Activated CD4-positive, CD25-positive, alpha-beta regulatory T cell treated with anti-CD3 and anti-CD28 coated beads, Interleukin-2, amount 50 U/mL, for 16 hours (primary cell): ENCODE measurements around the gene ETS1.

Source experiments
- DNase-seq: peaks from one replicate; pipeline ENCODE4 v3.0.0-alpha.2; 2020; ENCODE audit warnings: low read depth, low spot score

The ETS1 gene

GRCh38 chr11:128618603-128619002, 31.2 kb upstream of the ETS1 start:
- DNase-seq = no peak

GRCh38 chr11:128616161-128616560, 28.8 kb upstream of the ETS1 start:
- no peak for DNase-seq

DNA sequence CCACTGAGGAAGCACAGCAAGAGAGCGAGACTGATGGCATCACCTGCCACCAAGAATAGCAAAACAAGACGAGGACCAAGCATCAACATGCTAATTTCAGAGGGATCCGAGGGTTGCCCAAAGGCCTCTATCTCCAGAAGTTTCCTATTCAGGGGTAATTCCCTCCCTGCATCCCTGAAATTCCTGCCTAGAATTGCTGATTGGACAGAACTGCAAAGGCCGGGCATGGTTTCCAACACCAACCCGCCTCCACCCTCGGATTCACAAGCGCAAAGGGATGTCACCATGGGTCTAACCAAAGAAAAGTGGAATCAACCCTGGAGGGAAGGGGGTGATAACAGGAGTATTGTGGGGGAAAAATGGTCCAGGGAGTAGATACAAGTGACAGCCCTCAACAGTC, 28.3 kb upstream of the ETS1 start:
- DNase-seq = no peak

DNA sequence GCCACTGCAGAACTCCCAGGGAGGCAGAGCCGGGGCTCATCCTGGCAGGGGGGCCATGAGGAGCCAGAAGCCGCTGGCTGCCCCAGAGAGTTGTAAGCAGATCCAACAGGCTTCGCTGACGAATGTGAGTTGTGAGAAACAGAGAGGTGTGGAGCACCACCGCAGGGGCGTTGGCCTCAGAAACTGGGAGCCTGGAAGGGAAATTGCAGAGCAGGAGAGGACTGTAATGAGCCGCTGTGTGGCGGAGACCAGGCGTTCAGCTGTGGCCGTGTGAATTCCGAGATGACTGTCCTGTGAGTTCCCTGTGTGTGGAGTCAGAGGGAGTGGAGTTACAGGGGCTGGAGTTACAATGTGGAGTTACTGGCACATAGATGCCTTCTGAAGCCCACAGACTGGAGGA, 27.7 kb upstream of the ETS1 start:
- no peak for DNase-seq

GRCh38 chr11:128614026-128614425, 26.7 kb upstream of the ETS1 start:
- no peak for DNase-seq

DNA sequence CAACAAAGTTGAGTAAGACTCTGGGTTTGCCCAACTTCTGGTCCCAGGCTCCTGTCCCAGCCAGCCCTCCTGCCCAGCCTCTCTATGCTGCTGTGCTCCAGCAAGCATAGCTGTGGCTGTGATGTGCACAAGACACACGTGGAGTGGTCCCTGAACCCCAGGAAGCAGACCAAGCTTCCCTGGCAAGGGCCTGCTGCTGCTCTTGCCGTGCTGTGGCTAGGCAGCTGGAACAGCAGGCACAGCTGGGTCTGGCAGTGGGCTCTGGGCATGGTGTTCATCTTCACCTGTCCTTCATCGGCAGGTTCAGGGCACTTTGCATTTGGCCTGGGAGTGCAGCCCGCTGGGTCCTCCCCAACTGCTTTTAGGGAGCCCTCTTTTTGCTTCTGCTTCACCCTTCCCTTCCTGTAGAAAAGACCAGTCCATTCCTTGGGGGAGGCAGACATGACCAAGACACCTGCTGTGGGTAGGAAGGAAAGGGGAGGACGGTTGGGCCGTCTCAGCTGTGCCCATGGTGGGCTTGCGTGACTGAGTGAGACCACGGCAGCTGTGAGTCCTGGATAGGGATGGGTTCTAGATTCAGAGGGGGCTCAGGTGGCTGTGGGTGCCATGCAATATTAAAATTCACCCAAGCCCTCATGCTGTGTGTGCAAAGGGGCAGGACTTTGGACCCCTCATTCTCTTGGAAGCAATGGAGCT, 26.1 kb upstream of the ETS1 start:
- no peak for DNase-seq

- no peak for DNase-seq
Observed at GRCh38 chr11:128610721-128611617, 23.6 kb upstream of the ETS1 start.

DNA sequence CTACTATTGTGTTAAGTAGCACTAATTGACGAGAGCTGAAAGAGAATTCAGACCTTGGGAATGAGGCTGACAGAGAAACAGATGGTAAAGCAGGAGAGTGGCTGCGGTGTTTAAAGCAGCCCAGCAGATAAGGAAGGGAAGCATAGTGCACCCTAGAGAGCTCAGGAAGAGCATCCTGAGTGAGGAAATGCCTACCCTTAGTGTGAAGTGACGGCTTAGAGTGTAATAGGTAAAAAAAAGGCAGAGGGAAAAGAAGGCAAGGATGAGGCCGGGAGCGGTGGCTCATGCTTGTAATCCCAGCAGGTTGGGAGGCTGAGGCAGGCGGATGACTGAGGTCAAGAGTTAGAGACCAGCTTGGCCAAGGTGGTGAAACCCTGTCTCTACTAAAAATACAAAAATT, 22.4 kb upstream of the ETS1 start:
- DNase-seq = no peak

GRCh38 chr11:128608746-128609407, 21.5 kb upstream of the ETS1 start:
- no peak for DNase-seq

GRCh38 chr11:128607819-128608218, 20.5 kb upstream of the ETS1 start:
- DNase-seq = no peak

- DNase-seq = no peak
Observed at GRCh38 chr11:128604723-128605122, 17.4 kb upstream of the ETS1 start.

DNA sequence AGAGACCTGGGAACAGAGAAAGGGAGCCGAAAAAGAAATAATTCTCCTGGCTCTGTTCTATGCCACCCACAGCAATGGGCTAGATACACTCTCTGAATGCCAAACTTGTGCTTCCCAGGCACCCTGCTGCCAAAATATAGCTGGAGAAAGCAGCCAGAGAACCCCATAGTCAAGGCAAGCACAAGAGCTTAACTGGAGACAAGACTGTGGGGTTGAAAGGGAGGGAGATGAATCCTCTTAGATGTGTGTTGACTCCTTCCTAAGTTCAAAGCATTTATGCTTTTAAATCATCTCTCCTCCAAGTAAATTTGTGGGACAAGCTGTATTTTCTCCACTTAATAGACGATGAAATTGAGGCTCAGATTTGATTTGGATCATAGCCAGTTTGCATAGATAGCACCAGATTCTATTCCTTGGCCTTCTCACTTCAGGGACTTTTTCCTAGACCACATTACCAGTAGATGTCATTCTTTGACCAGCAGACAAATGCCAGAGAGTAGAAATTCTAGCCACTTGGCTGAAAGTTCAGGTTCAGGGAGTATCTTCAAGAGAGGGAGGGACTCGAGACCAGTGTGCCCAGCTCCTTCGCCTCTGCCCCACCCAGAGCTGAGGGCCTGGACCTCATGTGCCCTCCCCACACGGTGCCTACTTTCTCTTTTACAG, 16.5 kb upstream of the ETS1 start:
- DNase-seq = no peak

- no peak for DNase-seq
Observed at GRCh38 chr11:128603003-128603696, 15.8 kb upstream of the ETS1 start.

DNA sequence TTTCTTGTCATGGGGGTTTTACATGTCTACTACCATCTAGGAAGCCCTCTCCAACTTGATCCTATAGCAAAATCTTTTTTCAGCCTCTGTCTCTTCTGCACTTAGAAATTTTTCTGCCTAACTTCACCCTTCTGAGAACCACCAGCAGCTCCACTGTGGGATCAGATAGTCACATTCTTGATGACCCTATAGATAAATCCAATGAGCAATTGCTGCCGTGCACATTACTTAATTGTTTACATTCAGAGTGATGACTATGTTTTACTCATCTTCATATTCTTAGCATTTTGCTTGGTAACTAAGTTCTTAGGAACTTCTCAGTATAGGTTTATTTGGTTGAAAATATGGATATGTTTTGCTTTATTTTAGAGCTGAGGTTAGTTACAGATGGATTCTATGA, 12.4 kb upstream of the ETS1 start:
- DNase-seq = no peak

GRCh38 chr11:128598506-128599150, 11.3 kb upstream of the ETS1 start:
- DNase-seq = no peak

- DNase-seq = no peak
Observed at GRCh38 chr11:128598096-128598495, 10.7 kb upstream of the ETS1 start.

DNA sequence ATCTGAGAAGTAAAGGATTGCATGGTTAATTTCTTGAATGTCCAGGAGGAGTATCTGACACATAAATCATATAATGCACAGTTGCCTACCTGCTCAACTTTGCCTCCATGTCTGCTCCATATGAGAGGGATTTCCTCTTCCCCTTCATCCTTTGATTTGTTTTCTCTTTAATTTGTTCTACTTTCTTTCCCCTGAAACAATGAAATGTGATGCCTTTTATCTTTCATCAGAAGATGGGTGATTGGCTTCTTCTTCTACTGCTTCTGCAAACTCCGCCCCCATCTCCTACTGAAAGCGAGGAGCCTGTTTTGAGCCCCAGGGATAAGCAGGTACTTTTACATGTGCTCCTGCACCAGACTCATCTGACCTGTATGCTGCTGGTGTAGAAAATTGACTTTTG, 9.9 kb upstream of the ETS1 start:
- DNase-seq = no peak

DNA sequence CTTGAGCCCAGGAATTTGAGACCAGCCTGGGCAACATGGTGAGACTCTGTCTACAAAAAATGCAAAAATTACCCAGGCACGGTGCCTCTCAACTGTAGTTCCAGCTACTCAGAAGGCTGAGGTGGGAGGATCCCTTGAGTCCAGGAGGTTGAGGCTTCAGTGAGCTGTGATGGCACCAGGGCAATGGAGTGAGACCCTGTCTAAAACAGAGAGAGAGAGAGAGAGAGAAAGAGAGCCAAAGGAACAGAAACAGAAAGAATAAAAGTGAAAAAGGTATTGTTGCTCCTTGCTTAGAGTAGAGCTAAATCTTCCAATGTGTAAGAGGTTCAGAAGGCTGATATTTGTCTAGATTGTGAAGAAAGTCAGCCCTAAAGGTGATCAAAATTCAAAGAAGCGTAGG, 8.9 kb upstream of the ETS1 start:
- DNase-seq = no peak

DNA sequence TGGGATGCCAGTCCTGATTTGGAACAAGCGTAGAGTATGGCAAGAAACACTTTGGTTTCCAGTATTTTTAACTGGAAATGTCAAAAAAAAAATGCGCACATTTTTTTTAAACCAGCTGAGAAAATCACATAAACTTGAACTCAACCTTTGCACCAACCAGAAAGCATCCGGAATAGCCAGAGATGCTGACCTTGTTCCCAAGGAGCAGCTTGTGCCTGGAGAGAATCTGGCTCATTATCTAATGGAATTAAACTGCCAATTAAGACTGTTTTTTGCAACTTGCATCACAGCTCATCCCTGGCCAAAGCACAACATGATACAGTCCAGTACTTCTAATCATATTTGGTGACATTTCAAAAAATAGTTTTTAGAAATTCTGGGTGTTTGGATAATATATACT, 8.4 kb upstream of the ETS1 start:
- no peak for DNase-seq

GRCh38 chr11:128595221-128595620, 7.9 kb upstream of the ETS1 start:
- no peak for DNase-seq

- no peak for DNase-seq
Observed at GRCh38 chr11:128594226-128594625, 6.9 kb upstream of the ETS1 start.
